K562 (cell line): ENCODE measurements around the gene ANO7. TPM values are rescaled to one million over a fixed set of nuclear protein-coding genes. Genes with fewer than 3 reads are reported as not detected.
A peak's percentile ranks its signal among the peaks of the same experiment; 100 is the strongest.

Source experiments
- ATAC-seq: fragments of 200-7000 bp; cut with Tn5 transposase; 3 replicates; pipeline ENCODE4 v1.9.1; 2020; ENCODE audit warnings: moderate library complexity
- BruUV-seq: library from RNA; stranded (reverse); fragments of 400-500 nt; replicated peaks from 2 replicates; lab custom pipeline; 2021; lab: Mats Ljungman, UMichigan
- CTCF ChIA-PET: fragments of 300-600 bp; formaldehyde crosslinking; extraction: SDS; loops from one replicate; lab custom pipeline; 2021; ENCODE audit warnings: low intra/inter-chr PET ratio; lab: Yijun Ruan, JAX
- POLR2A ChIA-PET: fragments of 300-600, 350-650 bp; sonication (Branson Sonifier 250); formaldehyde crosslinking; extraction: SDS; loops from one replicate; lab custom pipeline; 2021; ENCODE audit warnings: antibody characterized with exemption, inconsistent platforms; lab: Yijun Ruan, JAX
- DNase-seq, 4 experiments: peaks; one replicate each; pipeline versions ENCODE4 v3.0.0 to v3.0.0-alpha.2; 2011 to 2018; ENCODE audit warnings: low spot score in 3 of 4, mixed read lengths in 3 of 4; ENCODE audit errors: extremely low read depth in 1 of 4
- FAIRE-seq: peaks from 2 replicates; lab custom pipeline; 2011; peaks lifted over from hg19 to GRCh38; lab: Jason Lieb, UNC
- H2AFZ ChIP-seq: 2 replicates; pipeline ENCODE4 v1.6.0; 2011; ENCODE audit warnings: low read depth, low read length, control low read depth, inconsistent platforms
- H3K27ac ChIP-seq: fragments of 200-600 bp; 3 replicates; pipeline ENCODE4 v1.8.0; 2011; ENCODE audit warnings: low read depth, mild to moderate bottlenecking, control low read depth, inconsistent platforms, low read length, moderate library complexity, mixed read lengths; ENCODE audit errors: extremely low read depth
- H3K27me3 ChIP-seq, 2 experiments: fragments of 300-600 bp in 1 of 2; 2 replicates in 1 of 2; 3 replicates in 1 of 2; pipeline versions ENCODE4 v1.6.0 to v1.8.0; 2011; ENCODE audit warnings: inconsistent platforms in 2 of 2, low read length in 2 of 2, mild to moderate bottlenecking in 1 of 2, mixed read lengths in 1 of 2, moderate library complexity in 1 of 2; ENCODE audit not compliant: control insufficient read depth in 2 of 2, insufficient read depth in 2 of 2
- H3K36me3 ChIP-seq: fragments of 300-600 bp; 3 replicates; pipeline ENCODE4 v1.8.0; 2011; ENCODE audit warnings: mild to moderate bottlenecking, low read length, inconsistent platforms; ENCODE audit not compliant: control insufficient read depth, insufficient read depth
- H3K4me1 ChIP-seq, 2 experiments: fragments of 200-600 bp in 1 of 2; replicated peaks in 1 of 2; 2 replicates in 1 of 2; 3 replicates in 1 of 2; pipeline versions ENCODE4 v1.5.1 to v1.8.0; 2011; ENCODE audit warnings: inconsistent platforms in 2 of 2, low read length in 2 of 2, mild to moderate bottlenecking in 1 of 2, mixed read lengths in 1 of 2, moderate library complexity in 1 of 2; ENCODE audit not compliant: control insufficient read depth in 2 of 2, insufficient read depth in 2 of 2
- H3K4me2 ChIP-seq: 2 replicates; pipeline ENCODE4 v1.6.1; 2011; ENCODE audit warnings: low read length, control low read depth, inconsistent platforms, mixed read lengths; ENCODE audit not compliant: insufficient read depth
- H3K4me3 ChIP-seq: fragments of 200-600 bp; sonication (generic), shearing (Covaris generic); 2 replicates; pipeline ENCODE4 v1.5.1; 2016; ENCODE audit warnings: control low read depth, inconsistent platforms
- H3K79me2 ChIP-seq: fragments of 200-600 bp; 3 replicates; pipeline ENCODE4 v1.8.0; 2011; ENCODE audit warnings: low read length, inconsistent platforms; ENCODE audit not compliant: control insufficient read depth, insufficient read depth
- H3K9ac ChIP-seq, 2 experiments: 2 replicates each; pipeline versions ENCODE4 v1.6.0 to v1.6.1; 2011; ENCODE audit warnings: low read depth in 2 of 2, low read length in 2 of 2, control low read depth in 1 of 2, inconsistent platforms in 1 of 2, mild to moderate bottlenecking in 1 of 2, mixed read lengths in 1 of 2; ENCODE audit not compliant: insufficient read depth in 1 of 2
- H3K9me1 ChIP-seq: one replicate; pipeline ENCODE4 v1.6.0; 2011; ENCODE audit warnings: inconsistent platforms, mild to moderate bottlenecking, low read length, moderate library complexity; ENCODE audit not compliant: control insufficient read depth, insufficient read depth
- H3K9me3 ChIP-seq: replicated peaks from 2 replicates; pipeline ENCODE4 v1.5.1; 2011; ENCODE audit warnings: low read depth, low read length, inconsistent platforms; ENCODE audit not compliant: control insufficient read depth, insufficient read depth
- H4K20me1 ChIP-seq: replicated peaks from 2 replicates; pipeline ENCODE4 v1.6.1; 2011; ENCODE audit warnings: low read length, inconsistent platforms, mixed read lengths; ENCODE audit not compliant: control insufficient read depth, insufficient read depth
- POLR2G ChIP-seq: fragments of 200-400 bp; formaldehyde crosslinking; IDR thresholded peaks from 2 replicates; pipeline ENCODE4 v1.6.1; 2017; ENCODE audit warnings: low read depth, mild to moderate bottlenecking, antibody characterized with exemption, low read length, moderate library complexity
- RBM22 ChIP-seq: fragments of 200-400 bp; formaldehyde crosslinking; IDR thresholded peaks from 2 replicates; pipeline ENCODE4 v1.6.1; 2018; ENCODE audit warnings: low read length, low read depth; ENCODE audit not compliant: poor library complexity, severe bottlenecking
- TBP ChIP-seq: optimal IDR thresholded peaks from 2 replicates; pipeline ENCODE3; 2011; ENCODE audit warnings: low read depth, low read length, improper control_type of control experiment
- ZBTB43 ChIP-seq: sonication (generic); formaldehyde crosslinking; IDR thresholded peaks from 2 replicates; pipeline ENCODE4 v1.8.0; 2023; ENCODE audit warnings: mild to moderate bottlenecking, missing genetic modification reagents
- ZNF239 ChIP-seq: fragments of 250-450 bp; sonication (Bioruptor Pico); IDR thresholded peaks from 2 replicates; pipeline ENCODE4 v1.4.0; 2020; ENCODE audit warnings: mild to moderate bottlenecking
- ZNF589 ChIP-seq: fragments of 200-800 bp; sonication (Bioruptor generic); IDR thresholded peaks from 2 replicates; pipeline ENCODE4 v1.6.1; 2016; ENCODE audit warnings: low read depth, missing genetic modification characterization, missing compliant biosample characterization
- WGBS: fragments of 100-300 bp; shearing (Covaris generic); methylation state at CpG from one replicate; pipeline ENCODE4 v1.1.6; 2016; ENCODE audit warnings: low coverage, mixed read lengths; ENCODE audit not compliant: insufficient coverage; ENCODE audit errors: missing lambda C conversion rate; 5-methylcytosine and 5-hydroxymethylcytosine counted together
- in situ Hi-C: fragments of 300-500 bp; cut with MboI; formaldehyde crosslinking; loops from 4 replicates; pipeline ENCODE4 v1.15.0; 2018; ENCODE audit warnings: inconsistent platforms, mixed read lengths
- intact Hi-C: fragments of 100-400 bp; cut with micrococcal nuclease; formaldehyde crosslinking; loops from 2 replicates; pipeline ENCODE4 v1.14.2; 2022
- polyA plus RNA-seq, 8 experiments: library from polyadenylated mRNA; depleted of rRNA in 4 of 8; stranded (reverse) in 5 of 8; unstranded in 3 of 8; fragments of >200 nt; fragmentation: Nextera tagmentation in 2 of 8; fragmentation: Illumina TruSeq in 1 of 8; extraction: Ambion mirVana in 2 of 8; extraction: Trizol in 1 of 8; gene quantifications; 2 replicates each; pipeline versions ENCODE4 v1.2.1 to v1.2.3, GENCODE V29; 2011 to 2014; ENCODE audit warnings: inconsistent platforms in 1 of 8, missing spikeins in 1 of 8
- total RNA-seq, 7 experiments: library from RNA; depleted of rRNA in 6 of 7; stranded (reverse); fragments of >200 nt in 6 of 7; fragmentation: Illumina TruSeq in 2 of 7; extraction: Trizol in 2 of 7; gene quantifications; 2 replicates each; pipeline versions ENCODE4 v1.2.1 to v1.2.3, GENCODE V29; 2011 to 2021; ENCODE audit warnings: low replicate concordance in 1 of 7
- TF ChIP-seq, protein P1 (sequence below), 3 experiments: fragments of 200-800 bp in 1 of 3; sonication (Bioruptor generic) in 1 of 3; sonication (generic) in 1 of 3; formaldehyde crosslinking in 1 of 3; IDR thresholded peaks; 2 replicates each; pipeline versions ENCODE4 v1.6.1 to v1.8.0; 2016 to 2022; ENCODE audit warnings: mild to moderate bottlenecking in 2 of 3, missing compliant biosample characterization in 2 of 3, missing genetic modification characterization in 2 of 3, missing genetic modification reagents in 1 of 3
- TF ChIP-seq, protein P2 (sequence below): fragments of 450-650 bp; formaldehyde crosslinking; IDR thresholded peaks from 2 replicates; pipeline ENCODE4 v1.4.0; 2022; ENCODE audit warnings: mild to moderate bottlenecking, moderate library complexity

Gene ANO7
- total and polyA plus RNA-seq, 9 of the 15 experiments (the other 6 are each of a cell fraction or from before 2014, with no cell fraction given), result 0.28 to 5.1 (median 1.1) TPM

DNA sequence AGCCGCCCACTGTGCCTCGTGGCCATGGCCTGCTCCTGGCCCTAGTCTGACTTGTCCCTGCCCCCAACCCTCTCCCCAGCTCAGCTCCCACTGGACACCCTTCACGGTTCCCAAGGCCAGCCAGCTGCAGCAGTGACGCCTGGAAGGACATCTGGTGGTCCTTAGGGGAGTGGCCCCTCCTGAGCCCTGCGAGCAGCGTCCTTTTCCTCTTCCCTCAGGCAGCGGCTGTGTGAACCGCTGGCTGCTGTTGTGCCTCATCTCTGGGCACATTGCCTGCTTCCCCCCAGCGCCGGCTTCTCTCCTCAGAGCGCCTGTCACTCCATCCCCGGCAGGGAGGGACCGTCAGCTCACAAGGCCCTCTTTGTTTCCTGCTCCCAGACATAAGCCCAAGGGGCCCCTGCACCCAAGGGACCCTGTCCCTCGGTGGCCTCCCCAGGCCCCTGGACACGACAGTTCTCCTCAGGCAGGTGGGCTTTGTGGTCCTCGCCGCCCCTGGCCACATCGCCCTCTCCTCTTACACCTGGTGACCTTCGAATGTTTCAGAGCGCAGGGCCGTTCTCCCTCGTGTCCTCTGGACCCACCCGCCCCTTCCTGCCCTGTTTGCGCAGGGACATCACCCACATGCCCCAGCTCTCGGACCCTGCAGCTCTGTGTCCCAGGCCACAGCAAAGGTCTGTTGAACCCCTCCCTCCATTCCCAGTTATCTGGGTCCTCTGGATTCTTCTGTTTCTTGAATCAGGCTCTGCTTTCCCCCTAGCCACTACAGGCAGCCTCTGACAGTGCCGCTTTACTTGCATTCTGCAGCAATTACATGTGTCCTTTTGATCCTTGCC lies 35.8 kb downstream of the ANO7 start:
- no peaks in the 10 kb centered on the region for H3K9me3 ChIP-seq
- 83% methylated on average over 6 of the region's 26 CpGs for WGBS
- no peak for FAIRE-seq
- peaks cover 38% of the 10 kb centered on the region; the same call in 2 of the 3 replicates for H3K36me3 ChIP-seq
- H3K4me3 ChIP-seq, result no peak overlapping the region
- H3K27ac ChIP-seq, result no peak overlapping the region
- no peak overlapping the region for H2AFZ ChIP-seq
- intact Hi-C loops, result no loop called here
- peaks cover 8% of the 10 kb centered on the region for H3K9me1 ChIP-seq
- peak overlapping the region in 1 of 2 experiments; percentile 31; a peak in 1 of 4 replicates for H3K9ac ChIP-seq
- no peak for DNase-seq
- in situ Hi-C loops, result no loop called here
- POLR2A ChIA-PET, result interaction anchor here (0.7 to 1.3 kb wide), 2 partner anchors 12 to 21 kb away, joined by 3 read pairs; no protein-coding TSS in a partner anchor
- TF ChIP-seq ZNF589 (CRISPR knock-in tag) (no peak), ZNF239 (CRISPR knock-in tag) (no peak), RBM22 (peak; percentile 49), POLR2G (peak; percentile 65), ZBTB43 (CRISPR knock-in tag) (no peak), TBP (no peak)
- TF ChIP-seq, protein P1, sequence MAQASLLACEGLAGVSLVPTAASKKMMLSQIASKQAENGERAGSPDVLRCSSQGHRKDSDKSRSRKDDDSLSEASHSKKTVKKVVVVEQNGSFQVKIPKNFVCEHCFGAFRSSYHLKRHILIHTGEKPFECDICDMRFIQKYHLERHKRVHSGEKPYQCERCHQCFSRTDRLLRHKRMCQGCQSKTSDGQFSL (CRISPR knock-in tag; IDR thresholded peaks at IDR 0.05), result no peak
- TF ChIP-seq, protein P1 (tag; IDR thresholded peaks at IDR 0.05), result no peak
- TF ChIP-seq, protein P2, sequence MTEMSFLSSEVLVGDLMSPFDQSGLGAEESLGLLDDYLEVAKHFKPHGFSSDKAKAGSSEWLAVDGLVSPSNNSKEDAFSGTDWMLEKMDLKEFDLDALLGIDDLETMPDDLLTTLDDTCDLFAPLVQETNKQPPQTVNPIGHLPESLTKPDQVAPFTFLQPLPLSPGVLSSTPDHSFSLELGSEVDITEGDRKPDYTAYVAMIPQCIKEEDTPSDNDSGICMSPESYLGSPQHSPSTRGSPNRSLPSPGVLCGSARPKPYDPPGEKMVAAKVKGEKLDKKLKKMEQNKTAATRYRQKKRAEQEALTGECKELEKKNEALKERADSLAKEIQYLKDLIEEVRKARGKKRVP (CRISPR knock-in tag), result no peak
- H3K4me1 ChIP-seq, result peaks cover 4 to 29% of the 10 kb centered on the region in 2 experiments; a peak in 3 of 5 replicates
- H4K20me1 ChIP-seq, result peaks cover 11% of the 10 kb centered on the region; the same call in 1 of the 2 replicates
- no peak overlapping the region for H3K4me2 ChIP-seq
- BruUV-seq, result no TSS peak
- CTCF ChIA-PET, result no interaction called here
- no peaks in the 10 kb centered on the region for H3K27me3 ChIP-seq
- peaks cover 12% of the 10 kb centered on the region for H3K79me2 ChIP-seq
- no peak for ATAC-seq
